DMS153 (cell line): Measurements from ENCODE around the gene SLC10A2.
"Not testable (repeated sequence)": the region's sequence is repeated elsewhere in the genome, so short reads cannot be mapped to it uniquely, and the experiment has no call there.

Experiments
- DNase-seq: peaks from one replicate; lab custom pipeline; 2025; lab: John Stamatoyannopoulos, UW

The SLC10A2 gene

DNA sequence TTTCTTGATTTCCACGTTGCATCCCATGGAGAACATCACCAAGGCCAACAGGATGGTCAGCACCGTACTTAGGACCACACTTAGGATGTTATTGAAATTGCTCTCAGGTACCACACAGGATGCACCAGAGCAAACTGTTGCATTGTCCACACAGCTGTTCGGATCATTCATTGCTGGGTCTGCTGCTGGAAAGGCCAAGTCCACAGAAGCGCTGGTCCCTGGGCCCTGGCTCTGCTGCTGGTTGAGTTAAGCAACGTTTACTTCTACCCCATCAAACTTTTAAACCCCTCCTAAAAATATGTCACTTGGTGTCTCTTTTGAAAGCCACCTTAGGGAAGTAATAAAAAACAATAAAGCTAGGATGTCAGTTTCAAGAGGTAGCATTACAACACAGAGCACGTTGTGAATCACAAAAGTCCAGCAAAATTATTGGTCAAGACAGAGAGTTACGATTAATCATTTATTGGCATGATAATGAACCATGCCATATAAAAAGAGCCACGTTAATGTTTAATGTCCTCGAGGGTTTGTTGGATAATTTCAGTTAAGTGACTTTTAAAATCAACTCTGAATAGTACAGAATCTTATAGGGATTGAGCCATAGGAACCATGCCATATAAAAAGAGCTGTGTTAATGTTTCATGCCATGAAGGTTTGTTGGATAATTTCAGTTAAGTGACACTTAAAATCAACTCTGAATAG, at the start of gene SLC10A2:
Gene SLC10A2, minus strand, starts transcription at position 339 of the 702 bp plus-strand sequence. Its CDS starts 168 bp downstream, at position 171.
- no peak for DNase-seq

GRCh38 chr13:103107580-103107979, 41.4 kb upstream of the SLC10A2 start:
- no peak for DNase-seq

- no peak for DNase-seq
Observed at GRCh38 chr13:103104340-103104739, 38.1 kb upstream of the SLC10A2 start.

- DNase-seq, result not testable (repeated sequence)
Observed at GRCh38 chr13:103103456-103103855, 37.2 kb upstream of the SLC10A2 start.

GRCh38 chr13:103102482-103102881, 36.3 kb upstream of the SLC10A2 start:
- DNase-seq, result no peak

DNA sequence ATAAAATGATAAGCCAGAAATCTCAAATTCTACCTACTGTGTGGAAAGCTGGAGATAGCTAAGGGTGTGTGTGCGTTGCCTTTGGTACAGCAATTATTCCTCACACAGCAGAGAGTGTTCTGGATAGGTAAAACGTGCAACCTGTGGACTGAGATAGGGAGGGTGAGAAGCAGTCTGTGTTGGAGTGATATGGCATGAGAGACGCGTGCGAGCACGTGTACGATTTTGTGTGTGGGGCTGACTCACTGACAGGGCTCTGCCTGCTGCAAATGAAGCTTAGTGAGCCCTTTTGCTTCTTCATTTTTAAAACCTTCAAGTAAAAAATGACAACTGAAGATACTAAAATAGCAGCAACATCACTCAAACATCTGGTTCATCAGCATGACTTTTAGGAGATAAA, 35.7 kb upstream of the SLC10A2 start:
- DNase-seq, result no peak

- DNase-seq, result no peak
Observed at GRCh38 chr13:103101500-103101899, 35.3 kb upstream of the SLC10A2 start.

DNA sequence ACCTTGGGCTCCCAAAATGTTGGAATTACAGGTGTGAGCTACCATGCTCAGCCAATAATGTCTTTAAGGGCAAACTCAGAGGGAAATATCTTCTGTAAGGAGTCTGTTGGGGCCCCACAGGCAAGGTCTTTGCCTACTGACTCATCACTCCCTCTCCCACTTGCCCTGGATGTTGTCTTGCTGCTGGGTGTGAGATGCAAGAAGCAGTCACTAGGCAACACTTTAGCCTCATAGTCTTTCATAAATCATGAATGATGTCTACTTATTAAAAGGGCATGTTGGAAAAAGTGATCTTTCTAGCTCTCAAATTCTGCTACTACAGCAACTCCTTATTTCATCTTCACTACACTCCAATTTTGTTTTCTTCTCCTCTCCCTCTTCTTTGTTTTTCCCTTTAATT, 34.6 kb upstream of the SLC10A2 start:
- no peak for DNase-seq

DNA sequence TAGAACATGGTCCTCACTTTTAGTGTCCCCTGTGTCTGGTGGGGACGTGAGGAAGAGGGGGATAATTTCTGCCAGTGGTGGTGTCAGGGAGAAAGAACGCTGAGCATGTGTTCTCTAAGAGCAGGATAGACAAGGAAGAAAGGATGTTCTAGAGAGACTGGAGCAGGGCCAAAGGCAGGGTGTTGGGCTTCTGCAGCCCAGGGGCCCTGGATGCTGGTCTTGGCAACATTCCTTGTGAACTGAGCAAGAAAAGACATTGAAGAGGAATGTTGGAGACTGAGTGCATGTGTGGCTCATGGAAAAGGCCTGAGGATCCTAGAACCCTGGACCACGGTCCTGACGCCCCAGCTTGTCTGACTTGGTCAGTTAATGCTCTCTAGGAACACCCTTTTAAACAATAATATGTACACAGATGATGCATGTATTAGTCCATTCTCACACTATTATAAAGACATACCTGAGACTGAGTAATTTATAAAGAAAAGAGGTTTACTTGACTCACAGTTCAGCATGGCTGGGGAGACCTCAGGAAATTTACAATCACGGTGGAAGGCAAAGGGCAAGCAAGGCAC, 33.6 kb upstream of the SLC10A2 start:
- no peak for DNase-seq

GRCh38 chr13:103098535-103098934, 32.3 kb upstream of the SLC10A2 start:
- no peak for DNase-seq

DNA sequence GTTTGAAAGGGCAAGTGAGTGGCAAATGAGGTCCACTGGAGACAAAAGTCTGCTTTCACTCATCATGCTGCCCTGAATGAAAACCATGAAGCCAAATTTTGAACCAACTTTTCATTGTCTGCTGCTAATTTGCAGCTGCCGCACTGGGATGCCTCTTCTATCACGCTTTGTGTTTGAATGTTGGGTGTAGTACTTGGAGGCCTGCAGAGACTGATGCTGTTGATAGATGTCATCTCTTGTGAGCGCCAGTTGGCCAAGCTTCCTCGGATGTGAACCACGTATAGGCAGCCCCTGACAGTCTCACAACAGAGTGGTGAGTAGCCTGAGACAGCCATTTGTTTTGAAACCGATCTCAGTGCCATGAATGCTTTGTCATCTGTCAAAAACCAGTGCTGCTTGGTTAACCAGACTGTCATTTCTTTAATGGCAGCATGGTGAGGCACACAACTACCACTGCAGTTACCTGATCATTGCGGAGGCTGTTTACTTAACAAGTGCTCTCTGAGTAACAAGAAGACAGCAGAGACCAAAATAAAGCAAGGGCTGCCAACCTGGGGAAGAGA, 31.2 kb upstream of the SLC10A2 start:
- no peak for DNase-seq

DNA sequence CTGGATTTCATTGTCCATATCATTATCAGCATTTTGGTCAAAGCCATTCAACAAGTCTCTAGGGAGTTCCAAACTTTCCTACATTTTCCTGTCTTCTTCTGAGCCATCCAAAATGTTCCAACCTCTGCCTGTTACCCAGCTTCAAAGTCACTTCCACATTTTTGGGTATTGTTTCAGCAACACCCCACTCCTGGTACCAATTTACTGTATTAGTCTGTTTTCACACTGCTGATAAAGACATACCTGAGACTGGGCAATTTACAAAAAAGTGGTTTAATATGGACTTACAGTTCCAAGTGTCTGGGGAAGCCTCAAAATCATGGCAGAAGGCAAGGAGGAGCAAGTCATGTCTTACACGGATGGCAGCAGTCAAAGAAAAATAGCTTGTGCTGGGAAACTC, 27.4 kb upstream of the SLC10A2 start:
- not testable (repeated sequence) for DNase-seq

DNA sequence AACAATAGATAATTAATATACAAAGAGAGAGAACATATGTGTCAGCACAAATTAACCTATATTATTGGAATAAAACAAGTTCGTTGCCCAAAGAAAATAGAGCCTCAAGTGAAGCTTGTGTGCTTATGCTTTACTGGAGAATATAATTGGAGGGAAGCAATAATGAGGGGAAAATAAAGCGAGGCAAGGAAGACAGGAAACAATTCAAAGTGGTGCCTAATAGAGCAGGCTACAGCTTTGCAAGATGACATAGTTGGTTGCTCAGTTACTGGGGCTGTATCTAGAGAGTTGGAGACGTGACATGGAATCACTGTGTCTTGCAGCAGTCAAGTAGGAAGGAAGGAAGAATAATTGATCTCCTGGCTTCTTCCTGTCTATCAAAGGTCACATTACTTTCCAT, 21.1 kb upstream of the SLC10A2 start:
- no peak for DNase-seq

- DNase-seq, result no peak
Observed at GRCh38 chr13:103081435-103081834, 15.2 kb upstream of the SLC10A2 start.

- no peak for DNase-seq
Observed at GRCh38 chr13:103078158-103078557, 11.9 kb upstream of the SLC10A2 start.

DNA sequence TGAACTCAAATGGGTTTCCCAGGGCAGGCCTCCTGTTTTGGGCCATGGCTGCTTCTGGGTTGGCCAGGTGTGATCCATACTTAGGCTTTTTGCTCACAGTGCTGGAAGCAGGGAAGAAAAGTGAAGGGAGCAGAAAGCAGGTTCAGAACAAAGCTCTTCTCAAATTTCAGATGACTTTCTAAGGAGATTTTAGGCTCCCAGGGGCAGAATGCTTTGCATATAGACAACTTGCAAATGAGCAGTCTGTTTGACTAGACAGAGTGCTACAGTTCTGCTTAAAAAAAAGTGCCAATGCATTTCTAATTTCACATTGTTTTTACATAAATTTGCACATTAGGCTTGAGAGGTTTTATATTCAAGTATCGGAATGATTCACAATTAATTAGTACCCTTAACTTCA, 2.6 kb upstream of the SLC10A2 start:
- DNase-seq, result no peak

DNA sequence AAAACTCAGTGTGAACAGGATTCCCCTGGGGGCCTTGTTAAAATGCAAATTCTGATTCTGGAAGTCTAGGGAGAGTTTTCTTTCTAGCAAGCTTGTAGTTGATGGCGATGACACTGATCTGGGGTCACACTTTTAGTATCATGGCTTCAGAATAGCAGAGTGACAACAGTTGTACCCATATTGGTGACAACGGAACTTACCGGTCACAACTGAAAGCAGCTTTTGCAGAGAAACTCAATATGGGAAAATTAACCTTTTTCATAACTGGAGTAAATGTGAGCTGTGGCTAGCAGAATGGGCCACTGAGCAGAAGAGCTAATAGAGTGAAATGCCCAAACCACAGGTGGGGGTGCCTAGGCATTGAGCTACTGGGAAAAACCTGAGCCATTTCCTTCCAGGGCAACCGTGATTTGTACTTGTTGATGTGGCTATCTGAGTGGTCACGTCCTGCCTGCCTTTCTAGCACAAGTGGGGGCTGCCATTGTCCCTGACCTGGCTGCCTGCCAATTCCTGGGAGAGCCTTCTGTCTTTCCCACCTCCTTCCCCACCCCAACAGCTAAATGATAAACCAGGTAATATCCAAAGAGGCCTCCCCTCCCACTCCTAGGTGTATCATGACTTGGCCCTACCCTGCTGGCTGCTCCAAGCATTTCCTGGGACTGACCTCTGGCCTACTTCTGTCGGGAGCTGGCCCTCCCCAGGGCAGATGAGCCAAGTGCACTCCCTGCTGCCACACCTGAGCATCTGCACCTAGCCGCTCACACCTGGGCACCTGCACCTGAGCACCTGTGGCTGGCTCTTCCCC, 1.7 kb upstream of the SLC10A2 start:
- DNase-seq, result no peak

GRCh38 chr13:103066781-103067345, 646 bp upstream of the SLC10A2 start:
- DNase-seq, result no peak

DNA sequence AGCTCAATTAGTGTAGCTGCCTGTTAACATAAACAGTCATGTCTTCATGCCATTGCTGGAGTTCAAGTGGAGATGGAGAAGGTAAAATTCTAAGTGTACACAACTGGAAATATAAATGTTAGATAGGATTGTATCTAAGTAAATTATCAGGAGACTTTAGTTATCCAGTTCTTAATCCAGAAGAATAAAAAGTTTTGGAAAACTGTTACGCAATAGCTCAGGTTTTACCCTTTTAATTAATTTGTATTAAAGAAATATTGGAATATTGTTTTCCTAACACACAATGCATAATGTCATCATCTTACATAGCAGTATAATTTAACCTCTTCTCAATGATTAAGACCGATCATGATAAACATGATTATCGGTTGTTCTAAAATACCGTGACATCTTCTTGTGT, 2.8 kb downstream of the SLC10A2 start:
- DNase-seq, result no peak

DNA sequence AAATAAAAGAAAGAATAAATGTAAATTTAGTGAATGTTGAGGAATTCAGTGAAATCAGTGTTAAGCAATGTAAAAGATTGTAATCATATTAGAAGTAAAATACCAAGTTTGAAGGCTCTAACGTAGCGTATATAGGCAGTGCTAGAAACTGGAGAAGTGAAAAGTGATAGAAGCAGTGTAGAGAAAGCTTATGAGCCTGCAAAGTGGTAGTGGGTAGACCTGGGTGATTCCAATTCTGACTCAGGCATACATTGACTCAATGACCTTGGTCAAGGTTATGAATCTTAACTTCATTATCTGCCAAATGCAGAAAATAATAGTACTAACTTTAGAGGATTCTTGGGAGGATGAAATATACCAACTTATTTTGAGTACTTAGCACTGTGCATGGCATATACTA, 4.1 kb downstream of the SLC10A2 start:
- DNase-seq, result no peak

- DNase-seq, result no peak
Observed at GRCh38 chr13:103056008-103056407, 10.2 kb downstream of the SLC10A2 start.

- DNase-seq, result no peak
Observed at GRCh38 chr13:103055166-103055565, 11.1 kb downstream of the SLC10A2 start.
